IMR-90 (cell line): ENCODE measurements around the gene HNRNPLL. TPM values are rescaled to one million over a fixed set of nuclear protein-coding genes. Genes with fewer than 3 reads are reported as not detected.

Experiments
- ATAC-seq: fragments of 200-7000 bp; cut with Tn5 transposase; 2 replicates; pipeline ENCODE4 v1.9.1; 2020; ENCODE audit warnings: low read depth, mild to moderate bottlenecking, moderate library complexity
- BruUV-seq: library from RNA; stranded (reverse); fragments of 400-500 nt; replicated peaks from 2 replicates; lab custom pipeline; 2021; lab: Mats Ljungman, UMichigan
- CTCF ChIA-PET: fragments of 300-600 bp; formaldehyde crosslinking; extraction: SDS; loops from one replicate; lab custom pipeline; 2021; ENCODE audit warnings: antibody characterized with exemption; lab: Yijun Ruan, JAX
- POLR2A ChIA-PET: fragments of 300-600 bp; sonication (Branson Sonifier 250); formaldehyde crosslinking; loops from one replicate; lab custom pipeline; 2022; ENCODE audit warnings: antibody characterized with exemption; ENCODE audit not compliant: unreplicated experiment; lab: Charles Lee
- DNase-seq: peaks from one replicate; pipeline ENCODE4 v3.0.0; 2013
- H2AFZ ChIP-seq: replicated peaks from 2 replicates; pipeline ENCODE3; 2013; ENCODE audit warnings: low read length, mild to moderate bottlenecking; ENCODE audit not compliant: poor library complexity
- H2AK5ac ChIP-seq: 2 replicates; pipeline ENCODE4 v1.6.1; 2013; ENCODE audit warnings: low read depth, low read length, inconsistent platforms
- H2AK9ac ChIP-seq: replicated peaks from 2 replicates; pipeline ENCODE3; 2013; ENCODE audit warnings: mild to moderate bottlenecking, low read depth, low read length, moderate library complexity; ENCODE audit not compliant: poor library complexity
- H2BK120ac ChIP-seq: 2 replicates; pipeline ENCODE4 v1.6.1; 2013; ENCODE audit warnings: low read depth, low read length, inconsistent platforms
- H2BK15ac ChIP-seq: 3 replicates; pipeline ENCODE4 v1.6.1; 2013; ENCODE audit warnings: low read depth, low read length, inconsistent platforms
- H2BK20ac ChIP-seq: 2 replicates; pipeline ENCODE4 v1.6.1; 2013; ENCODE audit warnings: low read depth, mild to moderate bottlenecking, inconsistent platforms, low read length, moderate library complexity
- H2BK5ac ChIP-seq: 2 replicates; pipeline ENCODE4 v1.6.1; 2013; ENCODE audit warnings: mild to moderate bottlenecking, low read depth, low read length, inconsistent platforms; ENCODE audit not compliant: poor library complexity, severe bottlenecking
- H3K14ac ChIP-seq: replicated peaks from 2 replicates; pipeline ENCODE4 v1.6.1; 2013; ENCODE audit warnings: low read depth, low read length, inconsistent platforms
- H3K18ac ChIP-seq: 2 replicates; pipeline ENCODE4 v1.6.1; 2013; ENCODE audit warnings: low read depth, low read length, control low read depth
- H3K23ac ChIP-seq: 2 replicates; pipeline ENCODE4 v1.6.1; 2013; ENCODE audit warnings: low read depth, low read length, inconsistent platforms
- H3K27ac ChIP-seq: 2 replicates; pipeline ENCODE4 v1.5.1; 2013; ENCODE audit warnings: mild to moderate bottlenecking, control low read depth, low read length; ENCODE audit not compliant: insufficient read depth
- H3K27me3 ChIP-seq: 2 replicates; pipeline ENCODE4 v1.6.1; 2013; ENCODE audit warnings: low read length; ENCODE audit not compliant: control insufficient read depth, insufficient read depth
- H3K36me3 ChIP-seq: 2 replicates; pipeline ENCODE4 v1.6.1; 2013; ENCODE audit warnings: low read length, mixed read lengths; ENCODE audit not compliant: control insufficient read depth, insufficient read depth
- H3K4ac ChIP-seq: 2 replicates; pipeline ENCODE4 v1.6.1; 2013; ENCODE audit warnings: low read depth, low read length, inconsistent platforms
- H3K4me1 ChIP-seq: 2 replicates; pipeline ENCODE4 v1.6.1; 2013; ENCODE audit warnings: low read length, mixed read lengths; ENCODE audit not compliant: control insufficient read depth, insufficient read depth
- H3K4me2 ChIP-seq: 2 replicates; pipeline ENCODE4 v1.6.1; 2013; ENCODE audit warnings: low read depth, mild to moderate bottlenecking, control low read depth, low read length, moderate library complexity
- H3K4me3 ChIP-seq: 2 replicates; pipeline ENCODE4 v1.5.1; 2013; ENCODE audit warnings: low read depth, mild to moderate bottlenecking, control low read depth, low read length, moderate library complexity; ENCODE audit not compliant: insufficient read depth
- H3K56ac ChIP-seq: 2 replicates; pipeline ENCODE4 v1.6.1; 2013; ENCODE audit warnings: low read length, inconsistent platforms; ENCODE audit not compliant: insufficient read depth; ENCODE audit errors: extremely low read depth
- H3K79me1 ChIP-seq, 2 experiments: 2 replicates each; pipeline ENCODE4 v1.6.1; 2013; ENCODE audit warnings: low read length in 2 of 2, inconsistent platforms in 1 of 2, low read depth in 1 of 2
- H3K9ac ChIP-seq: 2 replicates; pipeline ENCODE4 v1.6.1; 2013; ENCODE audit warnings: low read depth, low read length, control low read depth
- H3K9me1 ChIP-seq: 2 replicates; pipeline ENCODE4 v1.6.1; 2013; ENCODE audit warnings: low read length, inconsistent platforms; ENCODE audit not compliant: insufficient read depth
- H3K9me3 ChIP-seq: 2 replicates; pipeline ENCODE4 v1.6.1; 2013; ENCODE audit warnings: low read length; ENCODE audit not compliant: control insufficient read depth, insufficient read depth
- H4K20me1 ChIP-seq: 2 replicates; pipeline ENCODE4 v1.6.1; 2013; ENCODE audit warnings: low read length, inconsistent platforms; ENCODE audit not compliant: insufficient read depth
- H4K5ac ChIP-seq: 2 replicates; pipeline ENCODE4 v1.6.1; 2013; ENCODE audit warnings: mild to moderate bottlenecking, low read depth, low read length, control low read depth
- H4K8ac ChIP-seq, 2 experiments: 2 replicates each; pipeline ENCODE4 v1.6.1; 2013; ENCODE audit warnings: low read depth in 2 of 2, low read length in 2 of 2, control low read depth in 1 of 2, inconsistent platforms in 1 of 2
- H4K91ac ChIP-seq: 2 replicates; pipeline ENCODE4 v1.6.1; 2013; ENCODE audit warnings: low read depth, low read length, inconsistent platforms; ENCODE audit not compliant: insufficient read depth
- BHLHE40 ChIP-seq: fragments of 150-350 bp; IDR thresholded peaks from 2 replicates; pipeline ENCODE4 v1.6.1; 2016; ENCODE audit warnings: mild to moderate bottlenecking, low read depth, low read length
- CEBPB ChIP-seq: IDR thresholded peaks from 2 replicates; pipeline ENCODE4 v1.6.1; 2012; ENCODE audit warnings: low read depth, low read length, improper control_type of control experiment
- CHD1 ChIP-seq: IDR thresholded peaks from 2 replicates; pipeline ENCODE4 v1.6.1; 2012; ENCODE audit warnings: low read depth, low read length, improper control_type of control experiment
- FOS ChIP-seq: fragments of 150-350 bp; IDR thresholded peaks from 2 replicates; pipeline ENCODE4 v1.6.1; 2016; ENCODE audit warnings: low read depth, low read length
- MAFK ChIP-seq: IDR thresholded peaks from 2 replicates; pipeline ENCODE4 v1.6.1; 2012; ENCODE audit warnings: low read depth, low read length, improper control_type of control experiment
- MAZ ChIP-seq: IDR thresholded peaks from 2 replicates; pipeline ENCODE4 v1.6.1; 2012; ENCODE audit warnings: low read depth, mild to moderate bottlenecking, low read length, improper control_type of control experiment, moderate library complexity, borderline replicate concordance
- MXI1 ChIP-seq: IDR thresholded peaks from 2 replicates; pipeline ENCODE4 v1.6.1; 2012; ENCODE audit warnings: low read depth, mild to moderate bottlenecking, low read length, moderate library complexity, borderline replicate concordance
- NFE2L2 ChIP-seq: fragments of 150-350 bp; IDR thresholded peaks from 2 replicates; pipeline ENCODE4 v1.6.1; 2016; ENCODE audit warnings: low read depth, mild to moderate bottlenecking, low read length
- POLR2A ChIP-seq: IDR thresholded peaks from 2 replicates; pipeline ENCODE4 v1.6.1; 2012; ENCODE audit warnings: mild to moderate bottlenecking, low read depth, low read length
- RAD21 ChIP-seq: IDR thresholded peaks from 2 replicates; pipeline ENCODE4 v1.6.1; 2012; ENCODE audit warnings: low read length, improper control_type of control experiment
- RCOR1 ChIP-seq: IDR thresholded peaks from 2 replicates; pipeline ENCODE4 v1.6.1; 2012; ENCODE audit warnings: mild to moderate bottlenecking, low read length, improper control_type of control experiment; ENCODE audit not compliant: insufficient replicate concordance
- RFX5 ChIP-seq: IDR thresholded peaks from 2 replicates; pipeline ENCODE4 v1.8.0; 2012; ENCODE audit warnings: low read depth, mild to moderate bottlenecking, low read length, moderate library complexity
- SMC3 ChIP-seq: fragments of 150-350 bp; IDR thresholded peaks from 2 replicates; pipeline ENCODE4 v1.6.1; 2016; ENCODE audit warnings: low read depth, mild to moderate bottlenecking, antibody characterized with exemption, low read length, moderate library complexity
- WGBS, 2 experiments: methylation state at CpG; one replicate each; pipeline versions ENCODE4 v1.1.5 to v1.1.7; 2013; ENCODE audit warnings: missing lambda C conversion rate in 2 of 2; ENCODE audit not compliant: insufficient read length in 1 of 2; ENCODE audit errors: extremely low coverage in 2 of 2; 5-methylcytosine and 5-hydroxymethylcytosine counted together
- dilution Hi-C: fragments of 300-500 bp; cut with HindIII; formaldehyde crosslinking; loops from one replicate; pipeline ENCODE4 v1.14.3; 2018; ENCODE audit warnings: low sequenced_read_pairs; ENCODE audit not compliant: unreplicated experiment
- in situ Hi-C: fragments of 300-500 bp; cut with MboI; formaldehyde crosslinking; loops from 3 replicates; pipeline ENCODE4 v1.14.3; 2019; ENCODE audit warnings: low sequenced_read_pairs, inconsistent platforms, mixed read lengths
- intact Hi-C: fragments of 100-400 bp; cut with micrococcal nuclease; formaldehyde crosslinking; loops from 2 replicates; pipeline ENCODE4 v1.10.0; 2022
- polyA plus RNA-seq, 3 experiments: library from polyadenylated mRNA; depleted of rRNA; stranded (reverse); fragments of >200 nt; gene quantifications; 2 replicates each; pipeline ENCODE4 v1.2.3, GENCODE V29; 2012; ENCODE audit warnings: low replicate concordance in 1 of 3
- total RNA-seq: library from RNA; depleted of rRNA; stranded (reverse); fragments of >200 nt; gene quantifications from 2 replicates; pipeline ENCODE4 v1.2.3, GENCODE V29; 2012
- TF ChIP-seq, protein P1 (sequence below): fragments of 150-350 bp; IDR thresholded peaks from 2 replicates; pipeline ENCODE4 v1.6.1; 2016; ENCODE audit warnings: low read depth, mild to moderate bottlenecking, low read length, moderate library complexity, borderline replicate concordance
- TF ChIP-seq, protein P2 (sequence below): conservative IDR thresholded peaks from 2 replicates; pipeline ENCODE4 v1.5.1; 2012; ENCODE audit warnings: mild to moderate bottlenecking, low read depth, low read length, improper control_type of control experiment
- TF ChIP-seq, protein P3 (sequence below): fragments of 150-350 bp; IDR thresholded peaks from 2 replicates; pipeline ENCODE4 v1.6.1; 2017; ENCODE audit warnings: mild to moderate bottlenecking, antibody characterized with exemption, low read length, low read depth

Gene HNRNPLL
- total and polyA plus RNA-seq, 2 of the 4 experiments (the other 2 are of a cell fraction), result 23.7 to 53.1 TPM

DNA sequence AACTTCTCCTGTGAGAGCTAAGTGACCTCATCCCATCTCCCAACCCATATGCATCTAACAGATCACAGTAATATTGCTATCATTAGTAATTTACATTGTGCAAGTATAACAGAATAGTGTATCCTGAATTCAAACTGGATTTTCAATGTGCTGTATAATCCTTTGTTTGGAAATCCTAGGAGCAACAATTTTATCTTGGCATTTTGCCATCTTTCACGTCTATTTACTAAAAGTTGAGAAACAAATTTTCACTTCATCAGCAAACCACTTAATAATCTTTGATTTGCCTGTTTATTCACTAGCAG is 3.8 kb downstream of the HNRNPLL start:
- DNase-seq (peak; percentile 51), ATAC-seq (no peak)
- Histone ChIP-seq H3K9ac (no peak overlapping the region), H3K9me3 (no peaks in the 10 kb centered on the region), H3K56ac (no peak overlapping the region), H2BK15ac (no peak overlapping the region), H3K27ac (no peak overlapping the region), H3K36me3 (peaks cover 2% of the 10 kb centered on the region), H3K27me3 (no peaks in the 10 kb centered on the region), H2AFZ (no peak overlapping the region), H2BK5ac (no peak overlapping the region), H3K4me1 (peaks cover 11% of the 10 kb centered on the region), H3K79me1 (peaks cover 0 to 43% of the 10 kb centered on the region in 2 experiments; a peak in 2 of 4 replicates), H2AK5ac (no peak overlapping the region), H4K5ac (no peak overlapping the region), H4K8ac (no peak overlapping the region), H4K91ac (no peak overlapping the region), H3K18ac (no peak overlapping the region), H3K4me3 (no peak overlapping the region), H2AK9ac (no peak overlapping the region), H3K4me2 (peak overlapping the region; percentile 95), H3K23ac (peak overlapping the region; percentile 49; the same call in 1 of the 2 replicates), H3K9me1 (peaks cover 3% of the 10 kb centered on the region), H3K14ac (no peak overlapping the region), H2BK20ac (no peak overlapping the region), H3K4ac (no peak overlapping the region), H4K20me1 (peaks cover 68% of the 10 kb centered on the region), H2BK120ac (no peak overlapping the region)
- TF ChIP-seq RCOR1 (no peak), CEBPB (no peak), NFE2L2 (no peak), MAZ (no peak), MAFK (no peak), SMC3 (no peak), CHD1 (no peak), FOS (no peak), BHLHE40 (no peak), POLR2A (no peak), MXI1 (no peak), RFX5 (no peak), RAD21 (no peak)
- TF ChIP-seq, protein P1, sequence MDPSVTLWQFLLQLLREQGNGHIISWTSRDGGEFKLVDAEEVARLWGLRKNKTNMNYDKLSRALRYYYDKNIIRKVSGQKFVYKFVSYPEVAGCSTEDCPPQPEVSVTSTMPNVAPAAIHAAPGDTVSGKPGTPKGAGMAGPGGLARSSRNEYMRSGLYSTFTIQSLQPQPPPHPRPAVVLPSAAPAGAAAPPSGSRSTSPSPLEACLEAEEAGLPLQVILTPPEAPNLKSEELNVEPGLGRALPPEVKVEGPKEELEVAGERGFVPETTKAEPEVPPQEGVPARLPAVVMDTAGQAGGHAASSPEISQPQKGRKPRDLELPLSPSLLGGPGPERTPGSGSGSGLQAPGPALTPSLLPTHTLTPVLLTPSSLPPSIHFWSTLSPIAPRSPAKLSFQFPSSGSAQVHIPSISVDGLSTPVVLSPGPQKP, result no peak
- TF ChIP-seq, protein P2, sequence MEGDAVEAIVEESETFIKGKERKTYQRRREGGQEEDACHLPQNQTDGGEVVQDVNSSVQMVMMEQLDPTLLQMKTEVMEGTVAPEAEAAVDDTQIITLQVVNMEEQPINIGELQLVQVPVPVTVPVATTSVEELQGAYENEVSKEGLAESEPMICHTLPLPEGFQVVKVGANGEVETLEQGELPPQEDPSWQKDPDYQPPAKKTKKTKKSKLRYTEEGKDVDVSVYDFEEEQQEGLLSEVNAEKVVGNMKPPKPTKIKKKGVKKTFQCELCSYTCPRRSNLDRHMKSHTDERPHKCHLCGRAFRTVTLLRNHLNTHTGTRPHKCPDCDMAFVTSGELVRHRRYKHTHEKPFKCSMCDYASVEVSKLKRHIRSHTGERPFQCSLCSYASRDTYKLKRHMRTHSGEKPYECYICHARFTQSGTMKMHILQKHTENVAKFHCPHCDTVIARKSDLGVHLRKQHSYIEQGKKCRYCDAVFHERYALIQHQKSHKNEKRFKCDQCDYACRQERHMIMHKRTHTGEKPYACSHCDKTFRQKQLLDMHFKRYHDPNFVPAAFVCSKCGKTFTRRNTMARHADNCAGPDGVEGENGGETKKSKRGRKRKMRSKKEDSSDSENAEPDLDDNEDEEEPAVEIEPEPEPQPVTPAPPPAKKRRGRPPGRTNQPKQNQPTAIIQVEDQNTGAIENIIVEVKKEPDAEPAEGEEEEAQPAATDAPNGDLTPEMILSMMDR, result no peak
- TF ChIP-seq, protein P3, sequence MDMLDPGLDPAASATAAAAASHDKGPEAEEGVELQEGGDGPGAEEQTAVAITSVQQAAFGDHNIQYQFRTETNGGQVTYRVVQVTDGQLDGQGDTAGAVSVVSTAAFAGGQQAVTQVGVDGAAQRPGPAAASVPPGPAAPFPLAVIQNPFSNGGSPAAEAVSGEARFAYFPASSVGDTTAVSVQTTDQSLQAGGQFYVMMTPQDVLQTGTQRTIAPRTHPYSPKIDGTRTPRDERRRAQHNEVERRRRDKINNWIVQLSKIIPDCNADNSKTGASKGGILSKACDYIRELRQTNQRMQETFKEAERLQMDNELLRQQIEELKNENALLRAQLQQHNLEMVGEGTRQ, result no peak
- in situ Hi-C loops, result no loop called here
- ChIA-PET CTCF (interaction anchor here (2.2 kb wide), 1 partner anchor 17 kb away, joined by 10 read pairs; no protein-coding TSS in a partner anchor), POLR2A (no interaction called here)
- dilution Hi-C loops, result no loop called here
- intact Hi-C loops, result loop anchor here (2.0 kb wide), 1 partner anchor 14 kb away; no protein-coding TSS in a partner anchor
- no CpG with 5 or more reads among the region's 1 CpG for WGBS, 2 experiments
- BruUV-seq, result no TSS peak
